Erythroblast (primary cell): ENCODE results near the gene ZNF804A.

Experiments
- GATA1 ChIP-seq: IDR thresholded peaks from 2 replicates; pipeline ENCODE4 v1.6.1; 2011; ENCODE audit warnings: low read depth, mild to moderate bottlenecking, control low read depth, low read length, moderate library complexity
- POLR2A ChIP-seq: IDR thresholded peaks from 2 replicates; pipeline ENCODE4 v1.6.1; 2011; ENCODE audit warnings: mild to moderate bottlenecking, low read length

DNA sequence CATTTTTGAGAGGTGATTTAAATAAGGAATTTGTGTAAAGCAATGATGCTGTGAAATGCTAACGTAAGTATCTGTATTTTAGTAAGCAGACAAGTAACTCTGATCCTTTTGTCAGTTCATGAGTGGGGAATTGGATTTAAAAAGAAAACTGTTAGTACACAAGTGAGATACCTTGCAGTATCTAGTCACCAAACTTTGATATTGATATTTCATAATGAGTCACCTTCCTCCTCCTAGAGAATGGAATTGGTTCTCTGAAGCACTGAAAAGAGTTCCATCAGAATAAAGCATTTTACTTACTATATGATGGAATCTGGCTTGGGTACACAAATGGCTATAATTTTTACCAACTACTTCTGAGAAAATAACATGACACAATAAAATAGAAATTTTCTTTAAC, 232.2 kb downstream of the ZNF804A start:
- TF ChIP-seq POLR2A = no peak
- TF ChIP-seq GATA1 = no peak
